Measurements from ENCODE around the gene FBXL20.

- TF ChIP-seq EZH2 (IDR thresholded peaks at IDR 0.05; ENCODE audit: insufficient read depth, poor library complexity, severe bottlenecking) = no peak
- no peak for TF ChIP-seq EZH2phosphoT487 (IDR thresholded peaks at IDR 0.05; ENCODE audit: insufficient read depth, low read depth)
Measured at GRCh38 chr17:39244600-39245570, 156.5 kb downstream of the FBXL20 start.

Data from GM23248 (cell line).